Epithelial cell of esophagus (primary cell): ENCODE data around the gene DGKH.
"Not testable (repeated sequence)": the region's sequence is repeated elsewhere in the genome, so short reads cannot be mapped to it uniquely, and the experiment has no call there.

ENCODE experiments used
- DNase-seq: peaks from one replicate; pipeline ENCODE4 v3.0.0; 2010; ENCODE audit warnings: low read depth
- H3K4me3 ChIP-seq: 2 replicates; pipeline ENCODE4 v1.5.1; 2011; ENCODE audit warnings: mild to moderate bottlenecking, low read length, control low read depth
- TF ChIP-seq, protein P1 (sequence below): IDR thresholded peaks from 2 replicates; pipeline ENCODE4 v1.5.1; 2011; ENCODE audit warnings: low read depth, mild to moderate bottlenecking, low read length, control low read depth, inconsistent platforms; ENCODE audit not compliant: insufficient read depth; ENCODE audit errors: missing control alignments

Gene DGKH

DNA sequence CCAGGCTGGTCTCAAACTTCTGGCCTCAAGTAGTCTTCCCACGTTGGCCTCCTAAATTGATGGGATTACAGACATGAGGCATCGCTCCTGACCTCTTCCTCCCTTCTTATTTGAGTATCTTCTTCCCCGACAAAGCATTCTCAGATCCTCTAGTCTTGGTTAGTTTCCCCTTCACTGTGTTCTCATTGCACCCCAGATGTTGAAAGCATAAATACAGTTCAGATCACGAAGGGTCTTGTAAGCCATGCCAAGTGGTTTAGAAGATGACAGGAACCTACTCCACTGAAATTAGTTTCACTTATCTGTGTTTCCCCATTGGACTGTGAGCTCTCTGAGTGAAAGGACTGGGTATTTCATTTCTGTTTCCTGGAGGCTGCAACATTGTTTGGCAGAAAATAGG is 100.7 kb downstream of the DGKH start:
- no peak for DNase-seq
- TF ChIP-seq, protein P1, sequence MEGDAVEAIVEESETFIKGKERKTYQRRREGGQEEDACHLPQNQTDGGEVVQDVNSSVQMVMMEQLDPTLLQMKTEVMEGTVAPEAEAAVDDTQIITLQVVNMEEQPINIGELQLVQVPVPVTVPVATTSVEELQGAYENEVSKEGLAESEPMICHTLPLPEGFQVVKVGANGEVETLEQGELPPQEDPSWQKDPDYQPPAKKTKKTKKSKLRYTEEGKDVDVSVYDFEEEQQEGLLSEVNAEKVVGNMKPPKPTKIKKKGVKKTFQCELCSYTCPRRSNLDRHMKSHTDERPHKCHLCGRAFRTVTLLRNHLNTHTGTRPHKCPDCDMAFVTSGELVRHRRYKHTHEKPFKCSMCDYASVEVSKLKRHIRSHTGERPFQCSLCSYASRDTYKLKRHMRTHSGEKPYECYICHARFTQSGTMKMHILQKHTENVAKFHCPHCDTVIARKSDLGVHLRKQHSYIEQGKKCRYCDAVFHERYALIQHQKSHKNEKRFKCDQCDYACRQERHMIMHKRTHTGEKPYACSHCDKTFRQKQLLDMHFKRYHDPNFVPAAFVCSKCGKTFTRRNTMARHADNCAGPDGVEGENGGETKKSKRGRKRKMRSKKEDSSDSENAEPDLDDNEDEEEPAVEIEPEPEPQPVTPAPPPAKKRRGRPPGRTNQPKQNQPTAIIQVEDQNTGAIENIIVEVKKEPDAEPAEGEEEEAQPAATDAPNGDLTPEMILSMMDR, result no peak
- H3K4me3 ChIP-seq, result no peak overlapping the region

DNA sequence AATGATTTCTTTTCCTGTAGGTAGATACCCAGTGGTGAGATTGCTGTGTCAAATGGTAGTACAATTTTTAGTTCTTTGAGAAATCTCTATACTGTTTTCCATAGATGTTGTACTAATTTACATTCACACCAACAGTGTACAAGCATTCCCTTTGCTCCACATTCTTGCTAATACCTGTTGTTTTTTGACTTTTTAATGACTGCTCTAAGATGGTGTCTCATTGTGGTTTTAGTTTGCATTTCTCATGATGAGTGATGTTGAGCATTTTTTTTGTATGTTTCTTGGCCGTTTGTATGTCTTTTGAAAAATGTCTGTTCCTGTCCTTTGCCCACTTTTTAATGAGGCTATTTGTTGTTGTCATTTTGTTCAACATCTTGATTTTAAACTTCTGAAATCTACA is 103.3 kb downstream of the DGKH start:
- no peak for DNase-seq
- no peak overlapping the region for H3K4me3 ChIP-seq
- TF ChIP-seq, protein P1, result no peak

DNA sequence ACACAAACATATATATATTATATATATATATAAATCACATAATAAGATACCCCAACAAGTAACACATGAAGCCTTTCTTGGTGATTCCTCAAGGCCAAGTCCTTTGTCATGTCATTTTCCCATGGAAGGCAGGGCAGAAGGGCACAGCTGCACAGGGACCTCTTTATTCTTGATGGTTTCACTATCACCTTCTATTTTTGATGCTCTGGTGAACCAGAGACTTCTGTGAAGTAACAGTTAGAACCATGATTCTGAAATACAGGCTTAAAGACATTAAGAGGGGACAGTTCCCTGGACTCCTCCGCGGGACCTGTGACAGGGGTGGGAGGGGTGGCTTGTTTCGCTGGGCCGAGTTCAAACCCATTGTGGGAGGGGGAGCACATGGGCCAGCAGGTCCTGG is 104.0 kb downstream of the DGKH start:
- TF ChIP-seq, protein P1, result no peak
- no peak for DNase-seq
- H3K4me3 ChIP-seq, result no peak overlapping the region

DNA sequence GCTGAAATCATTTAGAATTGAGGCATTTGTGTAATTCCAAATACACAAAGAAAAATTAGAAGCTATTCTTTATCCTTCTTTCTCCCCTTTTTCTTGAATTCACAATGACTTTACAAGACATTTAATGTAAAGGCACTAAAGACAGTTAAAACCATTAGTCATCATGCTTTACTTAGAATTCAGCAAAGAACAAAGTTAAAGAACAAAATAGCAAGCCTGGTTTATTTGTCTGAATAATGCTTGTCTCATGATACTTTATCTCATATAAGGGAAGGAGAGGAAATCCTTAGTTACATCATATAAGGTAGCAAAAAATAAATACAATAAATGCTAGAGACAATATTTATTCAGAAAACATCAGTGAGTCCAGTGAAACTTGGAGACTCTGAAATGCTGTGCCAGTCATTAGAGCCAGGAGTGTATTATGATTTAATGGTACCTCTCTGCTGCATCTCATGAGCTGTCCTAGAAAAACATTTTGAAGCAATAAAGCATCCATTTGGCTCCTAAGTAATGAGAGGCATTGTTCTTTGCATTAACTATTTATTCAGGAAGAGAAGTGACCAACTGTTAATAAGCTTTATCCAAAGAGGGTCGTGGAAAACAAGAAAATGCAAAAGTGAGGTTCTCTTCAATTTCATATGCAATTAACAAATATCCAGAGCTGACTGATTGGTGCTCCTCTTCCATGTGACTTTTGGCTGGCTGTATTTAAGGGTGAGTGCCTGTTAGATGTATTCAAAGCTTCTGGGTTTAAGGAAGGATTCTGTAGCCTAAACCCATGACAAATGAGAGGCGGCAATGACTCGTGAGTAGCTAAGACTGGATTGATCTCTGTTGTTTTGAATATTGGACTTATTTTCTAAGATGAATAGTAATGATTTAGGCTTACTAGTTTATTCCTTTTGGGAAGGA is 105.0 kb downstream of the DGKH start:
- peak; percentile 13 for DNase-seq
- no peak overlapping the region for H3K4me3 ChIP-seq
- TF ChIP-seq, protein P1, result no peak

DNA sequence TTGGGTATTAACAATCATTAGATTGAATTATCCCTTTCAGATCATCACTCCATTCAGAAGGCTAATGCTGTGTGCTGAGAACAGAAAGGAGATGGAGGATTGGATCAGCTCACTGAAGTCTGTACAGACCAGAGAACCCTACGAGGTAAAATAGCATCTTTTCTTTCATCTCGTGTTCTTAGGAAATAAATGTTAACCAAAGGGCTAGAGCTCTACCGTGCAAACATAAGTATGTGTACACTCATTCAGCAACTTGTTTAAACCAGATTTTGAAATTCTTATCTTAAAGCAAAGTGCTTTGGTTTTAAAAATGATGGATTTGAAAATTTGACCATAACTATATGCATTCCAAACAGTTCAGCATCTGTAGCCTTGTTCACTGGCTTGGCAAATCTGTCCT is 106.8 kb downstream of the DGKH start:
- no peak for DNase-seq
- TF ChIP-seq, protein P1, result no peak
- H3K4me3 ChIP-seq, result no peak overlapping the region

DNA sequence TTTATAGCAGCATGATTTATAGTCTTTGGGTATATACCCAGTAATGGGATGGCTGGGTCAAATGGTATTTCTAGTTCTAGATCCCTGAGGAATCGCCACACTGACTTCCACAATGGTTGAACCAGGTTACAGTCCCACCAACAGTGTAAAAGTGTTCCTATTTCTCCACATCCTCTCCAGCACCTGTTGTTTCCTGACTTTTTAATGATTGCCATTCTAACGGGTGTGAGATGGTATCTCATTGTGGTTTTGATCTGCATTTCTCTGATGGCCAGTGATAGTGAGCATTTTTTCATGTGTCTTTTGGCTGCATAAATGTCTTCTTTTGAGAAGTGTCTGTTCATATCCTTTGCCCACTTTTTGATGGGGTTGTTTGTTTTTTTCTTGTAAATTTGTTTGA is 114.9 kb downstream of the DGKH start:
- DNase-seq, H3K4me3 ChIP-seq: not testable (repeated sequence)

DNA sequence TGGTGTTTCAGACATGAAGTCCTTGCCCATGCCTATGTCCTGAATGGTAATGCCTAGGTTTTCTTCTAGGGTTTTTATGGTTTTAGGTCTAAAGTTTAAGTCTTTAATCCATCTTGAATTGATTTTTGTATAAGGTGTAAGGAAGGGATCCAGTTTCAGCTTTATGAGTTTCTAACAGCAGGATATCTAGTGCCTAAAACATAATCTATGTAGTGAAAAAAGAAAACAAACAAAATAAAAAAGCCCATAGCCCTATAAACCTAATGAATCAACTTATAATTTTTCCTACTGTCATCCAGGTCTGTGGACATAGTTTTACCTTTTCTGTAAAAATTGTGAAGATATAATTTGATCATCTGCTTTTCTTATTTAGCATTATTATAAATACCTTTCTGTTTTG is 115.5 kb downstream of the DGKH start:
- H3K4me3 ChIP-seq, DNase-seq: not testable (repeated sequence)

DNA sequence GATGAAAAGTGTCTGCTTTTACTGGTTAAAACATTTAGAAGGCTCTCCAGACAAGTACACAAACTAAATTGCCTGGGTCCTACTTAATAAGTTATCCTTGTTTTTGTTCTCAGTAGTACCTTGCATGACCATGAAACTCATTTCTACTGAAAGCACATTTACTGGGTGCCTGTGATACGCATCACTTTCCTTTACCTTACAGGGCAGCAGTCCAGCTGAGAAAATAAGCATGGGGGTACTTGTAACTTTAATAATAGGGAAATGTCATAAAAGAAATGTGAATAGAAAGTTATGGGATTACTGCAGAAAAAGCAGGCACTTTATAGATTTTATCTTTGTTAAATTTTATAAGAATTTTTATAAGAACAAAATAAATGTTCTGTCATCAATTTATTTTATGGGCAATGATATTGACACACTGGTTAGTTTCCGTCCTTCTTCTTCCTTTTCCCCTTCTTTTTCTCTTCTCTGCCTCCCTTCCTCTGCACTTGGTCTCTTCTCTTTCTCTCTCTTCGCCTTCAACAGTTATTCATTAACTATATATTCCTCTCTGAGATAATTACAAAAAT is 116.2 kb downstream of the DGKH start:
- TF ChIP-seq, protein P1, result no peak
- no peak for DNase-seq
- H3K4me3 ChIP-seq, result no peak overlapping the region
